K562 (cell line): Measurements from ENCODE around the gene LYPD4. TPM values are rescaled to one million over a fixed set of nuclear protein-coding genes. Genes with fewer than 3 reads are reported as not detected.
A peak's percentile ranks its signal among the peaks of the same experiment; 100 is the strongest.

ENCODE experiments used
- AFF1 ChIP-seq, 2 experiments: fragments of 450-650 bp; IDR thresholded peaks; 2 replicates each; pipeline ENCODE4 v1.6.1; 2018; ENCODE audit warnings: mild to moderate bottlenecking in 2 of 2, low read depth in 1 of 2; ENCODE audit not compliant: partially characterized antibody in 2 of 2
- CEBPG ChIP-seq, 3 experiments: fragments of 200-800 bp in 1 of 3; sonication (Bioruptor generic) in 1 of 3; sonication (generic) in 1 of 3; formaldehyde crosslinking in 1 of 3; IDR thresholded peaks in 2 of 3; conservative IDR thresholded peaks in 1 of 3; 2 replicates each; pipeline versions ENCODE4 v1.6.1 to v1.8.0; 2016 to 2022; ENCODE audit warnings: missing compliant biosample characterization in 2 of 3, missing genetic modification characterization in 2 of 3, mild to moderate bottlenecking in 1 of 3, missing genetic modification reagents in 1 of 3
- GTF2F1 ChIP-seq: IDR thresholded peaks from 2 replicates; pipeline ENCODE4 v1.6.1; 2011; ENCODE audit warnings: low read depth, low read length, improper control_type of control experiment
- MAZ ChIP-seq, 2 experiments: fragments of 450-650 bp in 1 of 2; sonication (generic) in 1 of 2; formaldehyde crosslinking; IDR thresholded peaks in 1 of 2; conservative IDR thresholded peaks in 1 of 2; 2 replicates each; pipeline versions ENCODE4 v1.4.0 to v1.5.0; 2020; ENCODE audit warnings: mild to moderate bottlenecking in 1 of 2, missing genetic modification reagents in 1 of 2
- MLLT1 ChIP-seq, 2 experiments: fragments of 450-650 bp; IDR thresholded peaks; 2 replicates each; pipeline ENCODE4 v1.6.1; 2016
- NCOA6 ChIP-seq: fragments of 450-650 bp; IDR thresholded peaks from 2 replicates; pipeline ENCODE4 v1.6.1; 2017; ENCODE audit warnings: mild to moderate bottlenecking
- NCOR1 ChIP-seq: fragments of 450-650 bp; IDR thresholded peaks from 2 replicates; pipeline ENCODE4 v1.6.1; 2016; ENCODE audit warnings: mild to moderate bottlenecking, moderate library complexity
- PBX2 ChIP-seq, 2 experiments: IDR thresholded peaks in 1 of 2; conservative IDR thresholded peaks in 1 of 2; 2 replicates each; pipeline ENCODE4 v1.6.1; 2016; ENCODE audit warnings: low read depth in 2 of 2, mild to moderate bottlenecking in 1 of 2, missing compliant biosample characterization in 1 of 2, missing genetic modification characterization in 1 of 2, moderate library complexity in 1 of 2
- SRSF7 ChIP-seq: fragments of 200-400 bp; formaldehyde crosslinking; optimal IDR thresholded peaks from 2 replicates; pipeline ENCODE3; 2017; ENCODE audit warnings: mild to moderate bottlenecking, low read depth, low read length
- TCF7L2 ChIP-seq: fragments of 150-350 bp; IDR thresholded peaks from 2 replicates; pipeline ENCODE4 v1.6.1; 2016; ENCODE audit warnings: low read depth, mild to moderate bottlenecking, low read length, moderate library complexity
- YY1 ChIP-seq, 3 experiments: IDR thresholded peaks; 2 replicates each; pipeline ENCODE4 v1.6.1; 2011; ENCODE audit warnings: low read length in 2 of 3, mild to moderate bottlenecking in 2 of 3, moderate library complexity in 2 of 3, borderline replicate concordance in 1 of 3, control low read depth in 1 of 3, low read depth in 1 of 3; ENCODE audit not compliant: insufficient read depth in 3 of 3, insufficient replicate concordance in 2 of 3, control insufficient read depth in 1 of 3, insufficient read length in 1 of 3; ENCODE audit errors: extremely low read depth in 1 of 3
- ZNF764 ChIP-seq: fragments of 250-450 bp; sonication (Bioruptor Pico); IDR thresholded peaks from 2 replicates; pipeline ENCODE4 v1.4.0; 2020; ENCODE audit warnings: low read depth, mild to moderate bottlenecking, moderate library complexity
- ZSCAN32 ChIP-seq: fragments of 450-650 bp; formaldehyde crosslinking; IDR thresholded peaks from 2 replicates; pipeline ENCODE4 v1.4.0; 2020; ENCODE audit warnings: mild to moderate bottlenecking, moderate library complexity
- polyA plus RNA-seq, 8 experiments: library from polyadenylated mRNA; depleted of rRNA in 4 of 8; stranded (reverse) in 5 of 8; unstranded in 3 of 8; fragments of >200 nt; fragmentation: Nextera tagmentation in 2 of 8; fragmentation: Illumina TruSeq in 1 of 8; extraction: Ambion mirVana in 2 of 8; extraction: Trizol in 1 of 8; gene quantifications; 2 replicates each; pipeline versions ENCODE4 v1.2.1 to v1.2.3, GENCODE V29; 2011 to 2014; ENCODE audit warnings: inconsistent platforms in 1 of 8, missing spikeins in 1 of 8
- total RNA-seq, 7 experiments: library from RNA; depleted of rRNA in 6 of 7; stranded (reverse); fragments of >200 nt in 6 of 7; fragmentation: Illumina TruSeq in 2 of 7; extraction: Trizol in 2 of 7; gene quantifications; 2 replicates each; pipeline versions ENCODE4 v1.2.1 to v1.2.3, GENCODE V29; 2011 to 2021; ENCODE audit warnings: low replicate concordance in 1 of 7

Gene LYPD4
- total and polyA plus RNA-seq, 9 of the 15 experiments (the other 6 are each of a cell fraction or from before 2014, with no cell fraction given): 0.11 TPM; not detected in 8

- TF ChIP-seq YY1 (IDR thresholded peaks at IDR 0.05; ENCODE audit: borderline replicate concordance in 1 of 3, control insufficient read depth in 1 of 3, extremely low read depth in 1 of 3, insufficient read depth in 3 of 3, insufficient read length in 1 of 3, insufficient replicate concordance in 2 of 3, low read depth in 1 of 3, low read length in 2 of 3): peak; percentile 9 to 82 (median 57)
- TF ChIP-seq NCOA6: no peak
- peak in 1 of 2 experiments; percentile 44; a peak in 1 of 4 replicates for TF ChIP-seq MLLT1 (IDR thresholded peaks at IDR 0.05)
- peak; percentile 70; the same call in 1 of the 2 replicates for TF ChIP-seq CEBPG (CRISPR knock-in tag; IDR thresholded peaks at IDR 0.05)
- TF ChIP-seq CEBPG (tag; conservative IDR thresholded peaks at IDR 0.05 in 1 of 2, IDR thresholded peaks at IDR 0.05 in 1 of 2): no peak; a peak in 1 of 4 replicates
- no peak; the same call in 1 of the 2 replicates for TF ChIP-seq ZSCAN32 (CRISPR knock-in tag)
- peak in 1 of 2 experiments; percentile 90 for TF ChIP-seq AFF1 (IDR thresholded peaks at IDR 0.05; ENCODE audit: low read depth in 1 of 2, partially characterized antibody in 2 of 2)
- TF ChIP-seq TCF7L2: 0 out of 2 replicates have a peak, but pooled peaks have one; percentile 7
- peak; percentile 77; the same call in 1 of the 2 replicates for TF ChIP-seq GTF2F1
- peak; percentile 85 to 90 for TF ChIP-seq MAZ (CRISPR knock-in tag; conservative IDR thresholded peaks at IDR 0.05 in 1 of 2, IDR thresholded peaks at IDR 0.05 in 1 of 2)
- peak; percentile 98 for TF ChIP-seq ZNF764 (CRISPR knock-in tag)
- TF ChIP-seq NCOR1: peak; percentile 47
- no peak for TF ChIP-seq SRSF7
- no peak for TF ChIP-seq PBX2 (CRISPR knock-in tag; IDR thresholded peaks at IDR 0.05; ENCODE audit: low read depth)
- peak; percentile 52 for TF ChIP-seq PBX2 (tag; conservative IDR thresholded peaks at IDR 0.05; ENCODE audit: low read depth)
These were observed 15.3 kb upstream of the LYPD4 start, which contains the start of gene RPS19 (continued) for GRCh38 chr19:41859618-41860418.
